Endothelial cell of umbilical vein (primary cell): ENCODE results near the gene CDC7.

ENCODE experiments used
- CTCF ChIP-seq, 2 donors: IDR thresholded peaks; 1 replicate in 1 of 2; 2 replicates in 1 of 2; pipeline ENCODE4 v1.5.1; 2011; ENCODE audit warnings: low read length in 2 of 2, mild to moderate bottlenecking in 2 of 2, moderate library complexity in 2 of 2, control low read depth in 1 of 2, inconsistent platforms in 1 of 2, low read depth in 1 of 2; ENCODE audit not compliant: insufficient read depth in 1 of 2; ENCODE audit errors: extremely low read depth in 1 of 2
- EZH2 ChIP-seq: IDR thresholded peaks from 2 replicates; pipeline ENCODE4 v1.6.1; 2012; ENCODE audit warnings: borderline replicate concordance, low read depth, mild to moderate bottlenecking, moderate library complexity, low read length, inconsistent platforms; ENCODE audit not compliant: severe bottlenecking
- JUN ChIP-seq: IDR thresholded peaks from 2 replicates; pipeline ENCODE4 v1.6.1; 2011; ENCODE audit warnings: borderline replicate concordance, low read depth; ENCODE audit not compliant: insufficient read length, insufficient read depth
- POLR2A ChIP-seq: IDR thresholded peaks from 2 replicates; pipeline ENCODE4 v1.6.1; 2012; ENCODE audit warnings: low read depth, mild to moderate bottlenecking, control low read depth, low read length

GRCh38 chr1:91570120-91570448 is 69.4 kb downstream of the CDC7 start:
- no peak for TF ChIP-seq POLR2A
- TF ChIP-seq CTCF (IDR thresholded peaks at IDR 0.05; ENCODE audit: extremely low read depth in 1 of 2, insufficient read depth in 1 of 2, low read depth in 1 of 2, low read length in 2 of 2) = no peak
- TF ChIP-seq EZH2 = no peak
- no peak for TF ChIP-seq JUN
